ENCODE results near the gene MKS1. TPM values are rescaled to one million over a fixed set of nuclear protein-coding genes. Genes with fewer than 3 reads are reported as not detected.

Gene MKS1
- total and polyA plus RNA-seq, 8 donors = 5.8 to 16.1 (median 9.8) TPM

DNA sequence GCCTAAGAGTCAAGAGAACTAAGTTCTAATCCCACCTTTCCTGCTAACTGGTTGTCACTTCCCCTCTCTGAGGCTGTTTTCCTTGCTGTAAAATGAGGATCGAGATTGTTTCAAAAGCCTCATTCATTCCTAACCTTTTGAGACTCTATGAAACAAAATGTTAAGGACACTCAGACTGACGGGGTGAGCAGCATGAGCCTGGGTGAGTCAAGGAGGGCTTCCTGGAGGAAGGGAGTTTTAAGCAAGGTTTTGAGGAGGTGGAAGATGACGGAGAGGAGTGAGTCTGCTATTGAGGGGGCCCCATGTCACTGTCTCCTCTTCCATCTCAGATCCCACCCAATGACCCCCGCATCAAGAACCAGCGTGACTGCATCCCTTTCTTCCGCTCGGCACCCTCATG lies 22.4 kb downstream of the MKS1 start:
- Histone ChIP-seq H3K36me3 (no peaks in the 10 kb centered on the region), H3K4me1 (no peaks in the 10 kb centered on the region), H3K4me3 (no peak overlapping the region), H3K27ac (no peak overlapping the region), H3K9me3 (no peaks in the 10 kb centered on the region), H3K27me3 (peaks cover 0 to 4% (median 0%) of the 10 kb centered on the region in 4 donors)
- intact Hi-C loops (cut with DNase I) = no loop called here
- WGBS, 2 donors = 63 to 74% methylated on average over 7 of the region's 7 CpGs
- DNase-seq (no peak), FAIRE-seq (no peak), ATAC-seq (no peak)
- TF ChIP-seq, protein P1, sequence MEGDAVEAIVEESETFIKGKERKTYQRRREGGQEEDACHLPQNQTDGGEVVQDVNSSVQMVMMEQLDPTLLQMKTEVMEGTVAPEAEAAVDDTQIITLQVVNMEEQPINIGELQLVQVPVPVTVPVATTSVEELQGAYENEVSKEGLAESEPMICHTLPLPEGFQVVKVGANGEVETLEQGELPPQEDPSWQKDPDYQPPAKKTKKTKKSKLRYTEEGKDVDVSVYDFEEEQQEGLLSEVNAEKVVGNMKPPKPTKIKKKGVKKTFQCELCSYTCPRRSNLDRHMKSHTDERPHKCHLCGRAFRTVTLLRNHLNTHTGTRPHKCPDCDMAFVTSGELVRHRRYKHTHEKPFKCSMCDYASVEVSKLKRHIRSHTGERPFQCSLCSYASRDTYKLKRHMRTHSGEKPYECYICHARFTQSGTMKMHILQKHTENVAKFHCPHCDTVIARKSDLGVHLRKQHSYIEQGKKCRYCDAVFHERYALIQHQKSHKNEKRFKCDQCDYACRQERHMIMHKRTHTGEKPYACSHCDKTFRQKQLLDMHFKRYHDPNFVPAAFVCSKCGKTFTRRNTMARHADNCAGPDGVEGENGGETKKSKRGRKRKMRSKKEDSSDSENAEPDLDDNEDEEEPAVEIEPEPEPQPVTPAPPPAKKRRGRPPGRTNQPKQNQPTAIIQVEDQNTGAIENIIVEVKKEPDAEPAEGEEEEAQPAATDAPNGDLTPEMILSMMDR (IDR thresholded peaks at IDR 0.05) = no peak

DNA sequence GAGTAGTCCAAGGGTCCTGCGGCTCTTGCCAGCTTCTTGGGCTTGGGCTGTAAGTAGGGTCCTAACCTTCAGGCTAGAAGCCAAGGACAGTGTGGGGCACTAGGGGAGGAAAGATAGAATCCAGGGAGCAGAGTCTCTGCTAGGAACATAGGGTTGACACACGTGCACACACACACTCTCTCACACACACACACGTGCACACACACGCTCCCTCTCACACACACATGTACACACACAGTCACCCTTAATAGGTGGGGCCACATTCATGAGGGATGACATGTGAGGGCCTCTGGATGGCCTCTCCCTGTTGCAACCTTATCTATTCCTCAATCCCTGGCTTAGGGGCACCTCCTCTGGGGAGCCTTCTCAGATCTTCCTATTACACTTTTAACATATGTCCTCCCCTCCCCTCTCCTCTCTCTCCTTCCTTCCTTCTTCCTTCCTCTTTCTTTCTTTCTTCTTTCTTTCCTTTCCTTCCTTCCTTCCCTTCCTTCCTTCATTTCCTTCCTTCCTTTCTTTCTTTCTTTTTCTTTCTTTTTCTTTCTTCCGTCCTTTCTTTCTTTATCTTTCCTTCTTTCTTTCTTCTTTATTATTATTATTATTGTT lies 23.4 kb downstream of the MKS1 start:
- Histone ChIP-seq H3K36me3 (no peaks in the 10 kb centered on the region), H3K4me1 (no peaks in the 10 kb centered on the region), H3K9me3 (no peaks in the 10 kb centered on the region), H3K27ac (no peak overlapping the region), H3K27me3 (peaks cover 0 to 4% (median 0%) of the 10 kb centered on the region in 4 donors), H3K4me3 (no peak overlapping the region)
- FAIRE-seq (no peak), ATAC-seq (no peak), DNase-seq (no peak)
- 65 to 76% methylated on average over 5 of the region's 5 CpGs for WGBS, 2 donors
- intact Hi-C loops (cut with DNase I) = no loop called here
- TF ChIP-seq, protein P1 (IDR thresholded peaks at IDR 0.05) = no peak

GRCh38 chr17:58193641-58194255 lies 25.3 kb downstream of the MKS1 start:
- Histone ChIP-seq H3K4me3 (no peak overlapping the region), H3K27ac (no peak overlapping the region), H3K27me3 (peaks cover 0 to 4% (median 0%) of the 10 kb centered on the region in 4 donors), H3K36me3 (no peaks in the 10 kb centered on the region), H3K9me3 (no peaks in the 10 kb centered on the region), H3K4me1 (no peaks in the 10 kb centered on the region)
- DNase-seq (no peak), FAIRE-seq (no peak), ATAC-seq (no peak)
- intact Hi-C loops (cut with DNase I) = no loop called here
- 63% methylated on average over 11 to 18 of the region's 18 CpGs for WGBS, 2 donors
- TF ChIP-seq, protein P1 (IDR thresholded peaks at IDR 0.05) = no peak

- Histone ChIP-seq H3K4me1 (no peaks in the 10 kb centered on the region), H3K36me3 (no peaks in the 10 kb centered on the region), H3K4me3 (no peak within 1 kb of the TSS), H3K27me3 (no peaks in the 10 kb centered on the region), H3K9me3 (no peaks in the 10 kb centered on the region), H3K27ac (no peak within 1 kb of the TSS)
- intact Hi-C loops (cut with DNase I) = no loop called here
- FAIRE-seq (no peak), ATAC-seq (no peak), DNase-seq (no peak)
- WGBS, 2 donors = 44 to 46% methylated on average over 6 of the region's 6 CpGs
- TF ChIP-seq, protein P1 (IDR thresholded peaks at IDR 0.05) = no peak
Measured at GRCh38 chr17:58192612-58193011, 26.4 kb downstream of the MKS1 start, which contains the start of gene EPX. Gene EPX (plus strand): TSS chr17:58192726. CDS start chr17:58192847, 121 bp downstream.

All from pancreas (tissue), 10 donors.